SK-N-SH (cell line): Measurements from ENCODE around the gene PDZRN4. TPM values are rescaled to one million over a fixed set of nuclear protein-coding genes. Genes with fewer than 3 reads are reported as not detected.

Experiments used
- CTCF ChIA-PET: fragments of 300-600, 350-600 bp; formaldehyde crosslinking; extraction: SDS; loops from one replicate; lab custom pipeline; 2021; lab: Yijun Ruan, JAX
- POLR2A ChIA-PET: fragments of 350-600 bp; sonication (Branson Sonifier 250); formaldehyde crosslinking; extraction: SDS; loops from one replicate; lab custom pipeline; 2020; ENCODE audit warnings: antibody characterized with exemption, inconsistent platforms; lab: Yijun Ruan, JAX
- DNase-seq: peaks from one replicate; pipeline ENCODE4 v3.0.0; 2012
- H2AFZ ChIP-seq: fragments of 200-600 bp; sonication (generic); 2 replicates; pipeline ENCODE4 v1.8.1; 2016; ENCODE audit warnings: antibody characterized with exemption, mild to moderate bottlenecking, low read depth
- H3F3A ChIP-seq: fragments of 200-600 bp; sonication (generic); replicated peaks from 2 replicates; pipeline ENCODE3; 2016; ENCODE audit warnings: antibody characterized with exemption, mild to moderate bottlenecking; ENCODE audit not compliant: insufficient read depth
- H3K27ac ChIP-seq, 2 experiments: fragments of 200-500 bp in 1 of 2; fragments of 200-600 bp in 1 of 2; sonication (Bioruptor generic) in 1 of 2; sonication (generic), shearing (Covaris generic) in 1 of 2; 2 replicates each; pipeline versions ENCODE4 v1.5.1 to v1.6.1; 2014 to 2016; ENCODE audit warnings: low read depth in 2 of 2, inconsistent platforms in 1 of 2, low read length in 1 of 2, mild to moderate bottlenecking in 1 of 2, mixed read lengths in 1 of 2
- H3K27me3 ChIP-seq: fragments of 200-600 bp; sonication (generic), shearing (Covaris generic); 2 replicates; pipeline ENCODE4 v1.6.1; 2016; ENCODE audit warnings: mixed run types; ENCODE audit not compliant: insufficient read depth
- H3K36me3 ChIP-seq, 2 experiments: fragments of 200-500 bp in 1 of 2; fragments of 200-600 bp in 1 of 2; sonication (Bioruptor generic) in 1 of 2; sonication (generic) in 1 of 2; replicated peaks in 1 of 2; 2 replicates each; pipeline versions ENCODE3 to v1.5.1; 2014 to 2016; ENCODE audit warnings: low read length in 1 of 2, mild to moderate bottlenecking in 1 of 2; ENCODE audit not compliant: insufficient read depth in 2 of 2, control insufficient read depth in 1 of 2
- H3K4me1 ChIP-seq, 2 experiments: fragments of 200-500 bp in 1 of 2; fragments of 200-600 bp in 1 of 2; sonication (Bioruptor generic) in 1 of 2; sonication (generic), shearing (Covaris generic) in 1 of 2; 2 replicates each; pipeline versions ENCODE4 v1.5.1 to v1.6.1; 2014 to 2016; ENCODE audit warnings: low read depth in 1 of 2, low read length in 1 of 2, mixed run types in 1 of 2; ENCODE audit not compliant: insufficient read depth in 2 of 2, control insufficient read depth in 1 of 2
- H3K4me2 ChIP-seq: fragments of 200-600 bp; sonication (generic), shearing (Covaris generic); 2 replicates; pipeline ENCODE4 v1.6.1; 2017; ENCODE audit warnings: mixed run types
- H3K4me3 ChIP-seq, 2 experiments: fragments of 200-500 bp in 1 of 2; fragments of 200-600 bp in 1 of 2; sonication (Bioruptor generic) in 1 of 2; sonication (generic), shearing (Covaris generic) in 1 of 2; 2 replicates each; pipeline versions ENCODE4 v1.5.1 to v1.8.1; 2014 to 2016; ENCODE audit warnings: low read depth in 2 of 2, inconsistent platforms in 1 of 2, low read length in 1 of 2, mild to moderate bottlenecking in 1 of 2, mixed read lengths in 1 of 2, moderate library complexity in 1 of 2
- H3K79me2 ChIP-seq: fragments of 200-600 bp; sonication (generic); 2 replicates; pipeline ENCODE4 v1.8.1; 2017; ENCODE audit warnings: mild to moderate bottlenecking; ENCODE audit not compliant: insufficient read depth
- H3K9ac ChIP-seq: fragments of 200-600 bp; sonication (generic); 2 replicates; pipeline ENCODE4 v1.6.1; 2017; ENCODE audit warnings: mixed run types
- H3K9me2 ChIP-seq: fragments of 200-600 bp; sonication (generic); 2 replicates; pipeline ENCODE4 v1.6.1; 2017; ENCODE audit warnings: mixed run types
- H3K9me3 ChIP-seq: fragments of 200-600 bp; sonication (generic); 2 replicates; pipeline ENCODE4 v1.6.1; 2017; ENCODE audit warnings: mixed run types, mild to moderate bottlenecking, moderate library complexity
- H4K20me1 ChIP-seq: fragments of 200-600 bp; sonication (generic); 2 replicates; pipeline ENCODE4 v1.6.1; 2017; ENCODE audit warnings: mild to moderate bottlenecking, mixed run types; ENCODE audit not compliant: insufficient read depth
- ELF1 ChIP-seq: IDR thresholded peaks from 2 replicates; pipeline ENCODE4 v1.4.0; 2012
- EP300 ChIP-seq, 2 experiments: IDR thresholded peaks; 2 replicates each; pipeline versions ENCODE4 v1.4.0 to v1.6.1; 2012; ENCODE audit warnings: borderline replicate concordance in 1 of 2, low read depth in 1 of 2, low read length in 1 of 2
- FOXJ3 ChIP-seq: sonication (generic); formaldehyde crosslinking; IDR thresholded peaks from 2 replicates; pipeline ENCODE4 v1.5.1; 2020; ENCODE audit warnings: mild to moderate bottlenecking, missing genetic modification reagents
- FOXM1 ChIP-seq: IDR thresholded peaks from 2 replicates; pipeline ENCODE4 v1.4.0; 2012; ENCODE audit warnings: low read depth, mild to moderate bottlenecking
- GABPA ChIP-seq: IDR thresholded peaks from 2 replicates; pipeline ENCODE4 v1.4.0; 2012; ENCODE audit warnings: low read depth, mild to moderate bottlenecking
- JUND ChIP-seq: IDR thresholded peaks from 2 replicates; pipeline ENCODE4 v1.4.0; 2012
- MEF2A ChIP-seq: IDR thresholded peaks from 2 replicates; pipeline ENCODE4 v1.4.0; 2012; ENCODE audit warnings: low read depth, borderline replicate concordance
- RAD21 ChIP-seq: IDR thresholded peaks from 2 replicates; pipeline ENCODE4 v1.6.1; 2012; ENCODE audit warnings: mild to moderate bottlenecking, low read length
- RCOR1 ChIP-seq: fragments of 150-350 bp; IDR thresholded peaks from 2 replicates; pipeline ENCODE4 v1.6.1; 2017; ENCODE audit warnings: antibody characterized with exemption, low read length
- RXRA ChIP-seq: IDR thresholded peaks from 2 replicates; pipeline ENCODE4 v1.4.0; 2012; ENCODE audit warnings: low read depth, mild to moderate bottlenecking, borderline replicate concordance
- SIN3A ChIP-seq: IDR thresholded peaks from 2 replicates; pipeline ENCODE4 v1.6.1; 2012; ENCODE audit warnings: low read depth, mild to moderate bottlenecking, low read length, moderate library complexity, borderline replicate concordance
- SMC3 ChIP-seq: IDR thresholded peaks from 2 replicates; pipeline ENCODE4 v1.6.1; 2012; ENCODE audit warnings: low read depth, low read length, improper control_type of control experiment
- YY1 ChIP-seq: IDR thresholded peaks from 2 replicates; pipeline ENCODE4 v1.4.0; 2012; ENCODE audit warnings: low read depth, mild to moderate bottlenecking
- WGBS: methylation state at CpG from one replicate; pipeline ENCODE4 v1.1.6; 2017; ENCODE audit warnings: low lambda C conversion rate; 5-methylcytosine and 5-hydroxymethylcytosine counted together
- polyA plus RNA-seq, 3 experiments: library from polyadenylated mRNA; depleted of rRNA; stranded (reverse); fragments of >200 nt; gene quantifications; 2 replicates each; pipeline ENCODE4 v1.2.3, GENCODE V29; 2012
- TF ChIP-seq, protein P1 (sequence below): IDR thresholded peaks from 2 replicates; pipeline ENCODE4 v1.4.0; 2012; ENCODE audit warnings: low read depth, borderline replicate concordance
- TF ChIP-seq, protein P2 (sequence below): IDR thresholded peaks from 2 replicates; pipeline ENCODE4 v1.6.1; 2012; ENCODE audit warnings: mild to moderate bottlenecking, low read depth, low read length, moderate library complexity

Gene PDZRN4
- polyA plus RNA-seq, 1 of the 3 experiments (the other 2 are of a cell fraction) = 0.02 TPM

DNA sequence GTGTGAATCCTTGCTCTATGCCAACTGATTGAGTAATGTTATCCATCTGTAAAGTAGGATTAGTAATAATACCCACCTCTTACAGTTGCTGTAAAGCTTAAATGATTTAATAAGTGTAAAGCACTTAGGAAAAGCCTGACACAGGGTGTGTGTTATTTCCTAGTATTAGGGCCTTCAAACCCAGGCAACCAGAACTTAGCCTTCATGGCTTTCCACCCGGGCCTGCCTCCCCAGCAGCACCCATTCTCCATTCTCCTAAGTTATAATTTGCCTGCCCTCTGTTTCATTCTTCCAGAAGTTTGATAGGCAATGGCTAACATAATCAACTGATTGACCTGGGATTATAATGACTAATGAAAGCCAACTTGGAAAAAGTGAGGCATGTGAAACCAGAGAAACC is 20.4 kb upstream of the PDZRN4 start:
- Histone ChIP-seq H3K9ac (no peak overlapping the region), H2AFZ (no peak overlapping the region), H3F3A (no peaks in the 10 kb centered on the region), H3K9me3 (no peaks in the 10 kb centered on the region), H3K4me3 (no peak overlapping the region), H3K36me3 (no peaks in the 10 kb centered on the region), H4K20me1 (no peaks in the 10 kb centered on the region), H3K4me2 (no peak overlapping the region), H3K27ac (no peak overlapping the region), H3K79me2 (no peaks in the 10 kb centered on the region), H3K27me3 (no peaks in the 10 kb centered on the region), H3K4me1 (no peaks in the 10 kb centered on the region), H3K9me2 (no peaks in the 10 kb centered on the region)
- DNase-seq = no peak
- ChIA-PET POLR2A (no interaction called here), CTCF (interaction anchor here (1.2 kb wide), 1 partner anchor 23 kb away, joined by 5 read pairs; no protein-coding TSS in a partner anchor)
- TF ChIP-seq RAD21 = no peak
- TF ChIP-seq, protein P1, sequence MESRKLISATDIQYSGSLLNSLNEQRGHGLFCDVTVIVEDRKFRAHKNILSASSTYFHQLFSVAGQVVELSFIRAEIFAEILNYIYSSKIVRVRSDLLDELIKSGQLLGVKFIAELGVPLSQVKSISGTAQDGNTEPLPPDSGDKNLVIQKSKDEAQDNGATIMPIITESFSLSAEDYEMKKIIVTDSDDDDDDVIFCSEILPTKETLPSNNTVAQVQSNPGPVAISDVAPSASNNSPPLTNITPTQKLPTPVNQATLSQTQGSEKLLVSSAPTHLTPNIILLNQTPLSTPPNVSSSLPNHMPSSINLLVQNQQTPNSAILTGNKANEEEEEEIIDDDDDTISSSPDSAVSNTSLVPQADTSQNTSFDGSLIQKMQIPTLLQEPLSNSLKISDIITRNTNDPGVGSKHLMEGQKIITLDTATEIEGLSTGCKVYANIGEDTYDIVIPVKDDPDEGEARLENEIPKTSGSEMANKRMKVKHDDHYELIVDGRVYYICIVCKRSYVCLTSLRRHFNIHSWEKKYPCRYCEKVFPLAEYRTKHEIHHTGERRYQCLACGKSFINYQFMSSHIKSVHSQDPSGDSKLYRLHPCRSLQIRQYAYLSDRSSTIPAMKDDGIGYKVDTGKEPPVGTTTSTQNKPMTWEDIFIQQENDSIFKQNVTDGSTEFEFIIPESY = no peak
- TF ChIP-seq FOXM1 = no peak
- no peak for TF ChIP-seq JUND
- TF ChIP-seq SMC3 = no peak
- no peak for TF ChIP-seq RCOR1
- TF ChIP-seq FOXJ3 = no peak
- TF ChIP-seq YY1 = no peak
- TF ChIP-seq, protein P2, sequence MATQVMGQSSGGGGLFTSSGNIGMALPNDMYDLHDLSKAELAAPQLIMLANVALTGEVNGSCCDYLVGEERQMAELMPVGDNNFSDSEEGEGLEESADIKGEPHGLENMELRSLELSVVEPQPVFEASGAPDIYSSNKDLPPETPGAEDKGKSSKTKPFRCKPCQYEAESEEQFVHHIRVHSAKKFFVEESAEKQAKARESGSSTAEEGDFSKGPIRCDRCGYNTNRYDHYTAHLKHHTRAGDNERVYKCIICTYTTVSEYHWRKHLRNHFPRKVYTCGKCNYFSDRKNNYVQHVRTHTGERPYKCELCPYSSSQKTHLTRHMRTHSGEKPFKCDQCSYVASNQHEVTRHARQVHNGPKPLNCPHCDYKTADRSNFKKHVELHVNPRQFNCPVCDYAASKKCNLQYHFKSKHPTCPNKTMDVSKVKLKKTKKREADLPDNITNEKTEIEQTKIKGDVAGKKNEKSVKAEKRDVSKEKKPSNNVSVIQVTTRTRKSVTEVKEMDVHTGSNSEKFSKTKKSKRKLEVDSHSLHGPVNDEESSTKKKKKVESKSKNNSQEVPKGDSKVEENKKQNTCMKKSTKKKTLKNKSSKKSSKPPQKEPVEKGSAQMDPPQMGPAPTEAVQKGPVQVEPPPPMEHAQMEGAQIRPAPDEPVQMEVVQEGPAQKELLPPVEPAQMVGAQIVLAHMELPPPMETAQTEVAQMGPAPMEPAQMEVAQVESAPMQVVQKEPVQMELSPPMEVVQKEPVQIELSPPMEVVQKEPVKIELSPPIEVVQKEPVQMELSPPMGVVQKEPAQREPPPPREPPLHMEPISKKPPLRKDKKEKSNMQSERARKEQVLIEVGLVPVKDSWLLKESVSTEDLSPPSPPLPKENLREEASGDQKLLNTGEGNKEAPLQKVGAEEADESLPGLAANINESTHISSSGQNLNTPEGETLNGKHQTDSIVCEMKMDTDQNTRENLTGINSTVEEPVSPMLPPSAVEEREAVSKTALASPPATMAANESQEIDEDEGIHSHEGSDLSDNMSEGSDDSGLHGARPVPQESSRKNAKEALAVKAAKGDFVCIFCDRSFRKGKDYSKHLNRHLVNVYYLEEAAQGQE = no peak
- no peak for TF ChIP-seq SIN3A
- no peak for TF ChIP-seq RXRA
- no peak for TF ChIP-seq GABPA
- TF ChIP-seq MEF2A = no peak
- TF ChIP-seq EP300 (IDR thresholded peaks at IDR 0.05; ENCODE audit: borderline replicate concordance in 1 of 2, low read depth in 1 of 2, low read length in 1 of 2) = no peak
- TF ChIP-seq ELF1 = no peak
- WGBS = 8% methylated on average over 1 of the region's 1 CpG
